ENCODE results near the gene CRP. TPM values are rescaled to one million over a fixed set of nuclear protein-coding genes. Genes with fewer than 3 reads are reported as not detected.

The CRP gene
- total RNA-seq, 4 donors from 2014 or later: not detected

DNA sequence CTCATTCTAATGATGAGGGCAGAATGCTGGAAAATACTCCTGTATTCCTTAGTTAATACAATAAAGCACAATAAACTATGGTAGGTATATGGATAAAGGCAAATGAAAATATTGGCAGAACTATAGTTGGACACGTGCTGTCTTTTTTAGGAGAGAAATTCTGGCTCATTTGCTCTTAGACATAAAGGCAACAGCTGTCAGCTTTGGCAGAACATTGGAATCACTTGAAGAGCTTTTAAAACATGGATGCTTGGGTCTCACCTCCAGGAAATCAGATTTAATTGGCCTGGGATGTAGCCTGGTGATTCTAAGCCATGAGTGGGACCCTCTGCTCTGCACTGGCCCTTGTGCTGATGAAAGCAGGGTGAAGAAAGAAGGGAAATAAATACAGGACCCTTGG, 9.9 kb downstream of the CRP start:
- H3K4me3 ChIP-seq (replicated peaks in 1 of 3): no peak overlapping the region
- TF ChIP-seq POLR2A (IDR thresholded peaks at IDR 0.05): no peak
- TF ChIP-seq, protein P1, sequence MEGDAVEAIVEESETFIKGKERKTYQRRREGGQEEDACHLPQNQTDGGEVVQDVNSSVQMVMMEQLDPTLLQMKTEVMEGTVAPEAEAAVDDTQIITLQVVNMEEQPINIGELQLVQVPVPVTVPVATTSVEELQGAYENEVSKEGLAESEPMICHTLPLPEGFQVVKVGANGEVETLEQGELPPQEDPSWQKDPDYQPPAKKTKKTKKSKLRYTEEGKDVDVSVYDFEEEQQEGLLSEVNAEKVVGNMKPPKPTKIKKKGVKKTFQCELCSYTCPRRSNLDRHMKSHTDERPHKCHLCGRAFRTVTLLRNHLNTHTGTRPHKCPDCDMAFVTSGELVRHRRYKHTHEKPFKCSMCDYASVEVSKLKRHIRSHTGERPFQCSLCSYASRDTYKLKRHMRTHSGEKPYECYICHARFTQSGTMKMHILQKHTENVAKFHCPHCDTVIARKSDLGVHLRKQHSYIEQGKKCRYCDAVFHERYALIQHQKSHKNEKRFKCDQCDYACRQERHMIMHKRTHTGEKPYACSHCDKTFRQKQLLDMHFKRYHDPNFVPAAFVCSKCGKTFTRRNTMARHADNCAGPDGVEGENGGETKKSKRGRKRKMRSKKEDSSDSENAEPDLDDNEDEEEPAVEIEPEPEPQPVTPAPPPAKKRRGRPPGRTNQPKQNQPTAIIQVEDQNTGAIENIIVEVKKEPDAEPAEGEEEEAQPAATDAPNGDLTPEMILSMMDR (IDR thresholded peaks at IDR 0.05): no peak
- H3K36me3 ChIP-seq: no peaks in the 10 kb centered on the region
- WGBS, 2 donors: 76 to 87% methylated on average over 1 of the region's 1 CpG
- DNase-seq: no peak
- no peaks in the 10 kb centered on the region for H3K4me1 ChIP-seq
- no peak overlapping the region for H3K27ac ChIP-seq
- H3K27me3 ChIP-seq: no peaks in the 10 kb centered on the region
- no peaks in the 10 kb centered on the region for H3K9me3 ChIP-seq
- intact Hi-C loops (cut with DNase I): no loop called here

DNA sequence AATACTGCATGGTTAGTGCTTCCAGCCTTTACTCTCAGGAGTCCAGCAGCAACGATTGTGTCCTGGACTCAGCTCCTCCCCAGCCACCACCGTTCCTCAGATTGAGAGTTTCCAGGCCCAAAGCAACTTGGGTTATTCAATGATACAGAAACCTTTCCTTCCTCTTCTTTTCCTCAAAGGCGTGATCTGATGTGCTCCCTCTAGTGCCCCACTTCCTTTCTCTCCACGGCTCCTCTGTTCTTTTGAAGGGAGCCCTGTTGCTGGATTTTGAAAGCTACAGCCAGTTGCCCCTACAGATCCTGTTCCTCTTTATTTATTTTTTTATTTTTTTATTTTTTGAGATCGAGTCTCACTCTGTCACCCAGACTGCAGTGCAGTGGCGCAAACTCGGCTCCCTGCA, 14.1 kb downstream of the CRP start:
- DNase-seq: no peak
- Histone ChIP-seq H3K27ac (no peak overlapping the region), H3K4me1 (no peaks in the 10 kb centered on the region), H3K9me3 (no peaks in the 10 kb centered on the region), H3K4me3 (replicated peaks in 1 of 3) (no peak overlapping the region), H3K36me3 (no peaks in the 10 kb centered on the region), H3K27me3 (no peaks in the 10 kb centered on the region)
- intact Hi-C loops (cut with DNase I): no loop called here
- 70 to 71% methylated on average over 7 of the region's 7 CpGs for WGBS, 2 donors
- no peak for TF ChIP-seq POLR2A (IDR thresholded peaks at IDR 0.05)

DNA sequence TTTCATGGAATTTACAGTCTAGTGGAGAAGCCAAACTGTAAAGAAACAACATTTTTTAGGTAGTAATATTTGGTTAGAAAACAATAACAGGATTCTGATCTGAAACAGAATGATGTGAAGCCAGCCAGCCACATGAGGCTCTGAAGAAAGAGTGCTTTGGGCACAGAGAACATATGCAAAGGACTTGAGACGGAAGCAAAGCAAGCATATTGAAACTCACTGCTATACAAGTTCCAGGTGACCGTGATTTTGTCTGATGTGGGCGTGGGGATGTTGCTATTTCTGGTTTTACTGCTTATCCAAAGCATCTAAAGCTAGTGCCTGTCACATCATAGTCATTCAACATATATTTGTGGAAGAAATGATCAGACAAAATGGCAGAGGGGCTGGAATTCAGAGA, 14.7 kb downstream of the CRP start:
- Histone ChIP-seq H3K27me3 (no peaks in the 10 kb centered on the region), H3K27ac (no peak overlapping the region), H3K36me3 (no peaks in the 10 kb centered on the region), H3K9me3 (no peaks in the 10 kb centered on the region), H3K4me3 (replicated peaks in 1 of 3) (no peak overlapping the region), H3K4me1 (no peaks in the 10 kb centered on the region)
- intact Hi-C loops (cut with DNase I): no loop called here
- WGBS, 2 donors: 77 to 78% methylated on average over 3 of the region's 3 CpGs
- no peak for TF ChIP-seq POLR2A (IDR thresholded peaks at IDR 0.05)
- TF ChIP-seq, protein P1 (IDR thresholded peaks at IDR 0.05): no peak
- DNase-seq: no peak

DNA sequence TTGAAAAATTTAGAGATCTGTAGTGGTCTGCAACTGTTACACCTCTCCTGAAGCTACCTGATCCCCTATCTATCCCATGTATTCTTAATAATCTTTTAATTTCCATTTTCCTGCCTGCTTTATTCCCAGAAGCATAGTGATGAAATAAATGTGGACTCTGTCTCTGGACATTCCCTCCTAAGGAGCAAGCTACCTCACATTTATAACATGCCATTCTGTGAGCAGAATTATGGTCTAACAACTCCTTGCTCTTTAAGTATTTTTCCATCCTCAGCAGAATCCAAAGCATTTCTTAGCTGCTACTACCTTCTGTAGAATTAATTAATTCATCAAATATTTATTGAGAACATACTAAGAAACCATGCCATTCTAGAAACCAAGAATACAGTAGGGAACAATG, 15.1 kb downstream of the CRP start:
- H3K27ac ChIP-seq: no peak overlapping the region
- H3K9me3 ChIP-seq: no peaks in the 10 kb centered on the region
- no peaks in the 10 kb centered on the region for H3K4me1 ChIP-seq
- H3K36me3 ChIP-seq: no peaks in the 10 kb centered on the region
- no peak overlapping the region for H3K4me3 ChIP-seq (replicated peaks in 1 of 3)
- intact Hi-C loops (cut with DNase I): no loop called here
- DNase-seq: no peak
- H3K27me3 ChIP-seq: no peaks in the 10 kb centered on the region
- TF ChIP-seq POLR2A (IDR thresholded peaks at IDR 0.05): no peak
- TF ChIP-seq, protein P1 (IDR thresholded peaks at IDR 0.05): no peak

DNA sequence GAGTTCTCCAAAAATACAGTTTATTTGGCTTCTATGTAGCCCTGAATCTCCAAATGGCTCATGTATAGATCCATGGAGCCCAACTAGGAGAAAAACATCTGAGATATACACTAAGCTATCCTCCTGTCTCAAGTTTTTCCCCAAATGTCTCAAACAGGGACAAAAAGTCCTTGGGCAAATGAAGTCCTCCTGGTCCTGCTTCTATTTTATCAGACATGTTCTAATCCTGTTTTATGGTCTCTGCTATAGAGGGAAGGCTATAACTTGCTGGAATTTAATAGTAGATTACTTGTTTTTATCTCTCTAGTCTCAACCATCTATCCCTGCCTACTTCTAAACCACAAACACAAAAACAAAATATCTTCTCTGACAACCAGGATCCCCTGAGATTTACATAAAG, 26.9 kb downstream of the CRP start:
- no peak for DNase-seq
- TF ChIP-seq POLR2A (IDR thresholded peaks at IDR 0.05): no peak
- TF ChIP-seq, protein P1 (IDR thresholded peaks at IDR 0.05): no peak

More for the DNA sequence above, 26.9 kb downstream of the CRP start:
- no peaks in the 10 kb centered on the region for H3K9me3 ChIP-seq
- no peak overlapping the region for H3K27ac ChIP-seq
- H3K36me3 ChIP-seq: no peaks in the 10 kb centered on the region
- no peak overlapping the region for H3K4me3 ChIP-seq (replicated peaks in 1 of 3)
- no peaks in the 10 kb centered on the region for H3K4me1 ChIP-seq
- intact Hi-C loops (cut with DNase I): no loop called here
- H3K27me3 ChIP-seq: no peaks in the 10 kb centered on the region
